T-helper 1 cell treated with Interleukin-12 subunit alpha and Interleukin-12 subunit beta and Interleukin-4 antibody, amounts not matched to agents 30 ng/mL and 1 ng/mL, for 36 hours (primary cell): ENCODE data around the gene RTN4RL1. TPM values are rescaled to one million over a fixed set of nuclear protein-coding genes. Genes with fewer than 3 reads are reported as not detected.

Source experiments
- intact Hi-C: fragments of 100-400 bp; cut with micrococcal nuclease; formaldehyde crosslinking; loops from one replicate; pipeline ENCODE4 v1.15.1; 2024
- total RNA-seq: library from RNA; stranded (reverse); gene quantifications from 2 replicates; pipeline ENCODE4 v1.2.3, GENCODE V29; 2022

Gene RTN4RL1, protein sequence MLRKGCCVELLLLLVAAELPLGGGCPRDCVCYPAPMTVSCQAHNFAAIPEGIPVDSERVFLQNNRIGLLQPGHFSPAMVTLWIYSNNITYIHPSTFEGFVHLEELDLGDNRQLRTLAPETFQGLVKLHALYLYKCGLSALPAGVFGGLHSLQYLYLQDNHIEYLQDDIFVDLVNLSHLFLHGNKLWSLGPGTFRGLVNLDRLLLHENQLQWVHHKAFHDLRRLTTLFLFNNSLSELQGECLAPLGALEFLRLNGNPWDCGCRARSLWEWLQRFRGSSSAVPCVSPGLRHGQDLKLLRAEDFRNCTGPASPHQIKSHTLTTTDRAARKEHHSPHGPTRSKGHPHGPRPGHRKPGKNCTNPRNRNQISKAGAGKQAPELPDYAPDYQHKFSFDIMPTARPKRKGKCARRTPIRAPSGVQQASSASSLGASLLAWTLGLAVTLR
- 1.5 and 1.6 TPM in 2 replicates for total RNA-seq

DNA sequence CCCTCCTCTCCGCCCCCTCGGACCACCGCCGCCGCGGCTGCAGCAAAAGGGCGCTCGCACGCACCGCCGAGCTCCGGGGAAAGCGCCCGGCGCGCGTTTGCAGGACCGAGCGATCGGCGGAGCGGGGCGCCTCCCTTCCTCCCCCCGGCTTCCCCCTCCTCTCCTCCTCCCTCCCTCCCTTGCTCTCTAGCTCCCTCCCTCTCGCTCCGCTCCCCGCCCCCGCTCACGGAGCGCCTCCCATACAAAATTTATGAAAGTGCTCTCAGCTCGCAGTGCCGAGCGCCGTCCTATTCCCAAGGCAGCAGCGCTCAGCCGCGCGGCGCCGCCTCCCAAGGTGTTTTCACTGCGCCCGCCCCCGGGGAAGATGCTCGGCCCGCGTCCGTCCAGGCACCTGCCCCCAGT lies at the start of gene RTN4RL1:
TSS of gene RTN4RL1 (minus strand) at position 115 of the 402 bp plus-strand sequence. CDS start 469 bp downstream, outside the sequence.
- intact Hi-C loops = loop anchor here (1.0 kb wide), 5 partner anchors 16 to 308 kb away; no protein-coding TSS in a partner anchor

DNA sequence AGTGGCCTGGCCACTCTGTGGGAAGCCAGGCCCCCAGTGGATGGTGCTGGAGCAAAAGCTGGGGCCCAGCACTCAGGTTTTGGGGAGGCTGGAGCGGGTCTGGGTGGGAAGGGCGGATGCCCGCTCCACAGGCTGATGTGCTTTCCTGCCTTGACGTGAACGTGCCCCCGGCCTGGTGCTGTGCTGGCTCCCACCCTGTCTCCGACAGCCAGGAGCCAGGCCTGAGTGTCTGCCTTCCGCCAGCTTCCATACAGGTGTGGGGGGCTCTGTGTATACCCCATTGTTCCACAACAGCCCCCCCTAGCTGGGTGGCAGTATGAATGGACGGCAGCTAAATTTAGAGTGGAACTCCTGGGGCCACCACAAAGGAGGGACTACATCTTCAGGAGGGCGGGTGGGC lies 49.8 kb upstream of the RTN4RL1 start:
- intact Hi-C loops = no loop called here

DNA sequence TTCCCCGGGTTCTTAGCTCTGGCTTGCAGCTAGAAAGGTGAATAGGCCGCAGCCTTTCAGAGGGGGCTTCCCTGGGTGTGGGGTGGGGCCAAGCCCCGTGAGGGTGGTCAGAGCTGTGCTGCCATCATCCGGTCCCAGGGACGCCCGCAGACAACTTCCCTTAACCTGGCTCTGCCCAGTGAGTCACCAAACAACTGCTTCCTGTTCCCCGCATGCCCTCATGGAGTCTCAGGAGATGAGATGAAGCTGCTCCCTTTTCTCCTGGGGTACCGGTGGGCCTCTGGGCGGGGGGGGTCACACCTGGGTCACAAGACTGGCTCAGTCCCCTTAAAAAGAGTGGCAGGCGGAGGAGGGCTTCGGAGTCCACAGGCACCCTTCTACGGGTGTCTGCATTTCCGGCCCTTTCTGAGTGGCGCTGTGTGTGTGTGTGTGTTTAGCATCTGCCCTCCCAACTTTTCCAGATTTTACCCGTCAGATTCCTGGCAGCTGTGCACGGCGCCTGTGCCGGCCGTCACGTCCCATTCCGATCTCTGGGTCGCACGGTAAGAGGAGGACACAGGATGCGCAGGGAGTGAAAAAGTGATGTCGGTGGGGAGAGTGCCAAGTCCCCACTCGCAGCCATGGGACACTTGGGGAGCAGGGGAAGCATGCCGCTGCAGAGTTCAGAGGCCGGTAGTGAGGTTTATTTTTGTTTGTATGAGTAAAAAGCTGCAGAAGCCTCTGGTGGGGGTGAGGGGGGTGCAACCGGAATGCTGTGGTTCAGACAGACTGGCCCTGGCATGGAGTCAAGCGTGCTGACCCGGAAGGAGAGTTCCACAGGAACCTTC lies 46.5 kb upstream of the RTN4RL1 start:
- intact Hi-C loops = loop anchor here (2.0 kb wide), 1 partner anchor 151 kb away; no protein-coding TSS in a partner anchor

DNA sequence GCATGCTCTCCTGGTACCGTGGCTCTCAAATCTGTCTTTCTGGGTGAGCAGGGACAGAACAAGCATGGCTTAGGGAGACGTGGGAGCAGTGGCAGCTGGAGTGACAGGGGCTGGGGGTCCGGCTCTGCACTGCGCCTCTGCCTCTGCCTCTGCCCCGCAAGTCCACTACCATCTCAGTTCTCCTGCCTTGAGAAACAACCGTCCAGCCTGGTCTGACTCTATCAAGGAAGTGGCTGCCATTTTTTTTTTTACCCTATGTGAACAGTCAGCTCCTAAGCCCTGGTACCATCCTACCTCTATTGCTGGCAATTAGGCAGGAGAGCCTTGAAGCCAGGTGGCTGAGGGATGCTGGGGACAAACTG lies 45.9 kb upstream of the RTN4RL1 start:
- intact Hi-C loops = loop anchor here (2.0 kb wide), 1 partner anchor 152 kb away; no protein-coding TSS in a partner anchor

DNA sequence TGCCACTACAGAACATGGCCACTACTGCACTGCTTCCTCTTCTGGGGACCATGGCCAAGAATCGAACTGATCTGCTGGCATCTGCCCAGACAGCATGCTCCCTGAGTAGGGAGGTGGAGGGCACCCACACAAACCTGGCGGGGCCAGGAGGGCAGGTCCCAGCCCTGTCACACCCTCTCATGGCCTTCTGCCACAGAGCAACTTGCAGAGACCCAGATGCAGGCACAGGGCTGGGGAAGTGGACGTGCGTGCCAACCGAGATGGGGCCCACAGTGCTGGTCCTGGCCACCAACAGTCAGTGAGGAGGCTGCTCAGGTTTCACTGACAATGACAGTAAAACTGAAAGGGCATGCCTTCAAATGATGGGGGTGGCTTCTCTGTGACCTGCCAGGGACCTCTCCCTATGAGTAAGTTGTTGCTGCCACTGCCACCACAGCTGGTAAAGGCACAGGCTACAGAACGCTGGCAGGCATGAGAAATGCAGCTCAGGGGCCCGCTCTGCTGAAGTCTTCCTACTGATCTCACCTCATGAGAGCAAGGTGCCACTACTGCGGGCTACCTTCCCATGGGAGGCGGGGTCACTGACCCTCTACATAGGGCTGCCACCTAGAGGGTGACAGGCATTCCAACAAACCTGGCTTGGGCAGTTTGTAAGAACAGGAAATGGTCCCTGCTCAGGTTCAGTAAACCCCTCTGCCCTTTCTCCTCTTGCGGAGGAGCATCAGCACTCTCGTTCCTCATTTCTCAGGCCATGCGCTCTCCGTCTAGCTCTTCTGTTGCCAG lies 45.3 kb upstream of the RTN4RL1 start:
- intact Hi-C loops = loop anchor here (1.0 to 2.0 kb wide), 2 partner anchors 19 to 152 kb away; no protein-coding TSS in a partner anchor

DNA sequence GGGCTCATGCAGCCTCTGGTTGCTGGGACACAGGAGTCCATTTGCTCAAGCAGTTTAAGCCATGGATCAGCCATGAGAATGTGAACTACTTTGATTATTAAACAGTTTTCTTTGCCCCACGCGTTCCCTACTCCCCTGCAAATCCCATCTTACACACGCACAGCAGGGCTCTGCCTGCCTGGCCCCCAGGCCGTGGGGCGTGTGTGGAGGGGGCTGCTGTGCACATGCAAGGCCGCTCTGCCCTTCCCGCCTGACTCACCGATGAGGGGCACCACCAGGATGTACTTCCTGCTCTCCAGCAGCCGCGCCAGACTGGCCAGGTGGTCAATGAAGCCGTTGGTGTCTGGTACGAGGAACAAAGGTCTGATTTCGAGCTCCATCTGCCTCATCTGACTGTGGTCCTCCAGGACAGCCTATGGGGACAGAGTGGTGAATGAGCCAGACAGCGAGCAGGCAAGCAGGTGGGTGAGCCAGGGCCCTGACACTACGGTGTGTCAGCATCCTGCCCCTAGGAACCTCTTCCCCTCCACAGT lies 43.5 kb upstream of the RTN4RL1 start:
- intact Hi-C loops = no loop called here

DNA sequence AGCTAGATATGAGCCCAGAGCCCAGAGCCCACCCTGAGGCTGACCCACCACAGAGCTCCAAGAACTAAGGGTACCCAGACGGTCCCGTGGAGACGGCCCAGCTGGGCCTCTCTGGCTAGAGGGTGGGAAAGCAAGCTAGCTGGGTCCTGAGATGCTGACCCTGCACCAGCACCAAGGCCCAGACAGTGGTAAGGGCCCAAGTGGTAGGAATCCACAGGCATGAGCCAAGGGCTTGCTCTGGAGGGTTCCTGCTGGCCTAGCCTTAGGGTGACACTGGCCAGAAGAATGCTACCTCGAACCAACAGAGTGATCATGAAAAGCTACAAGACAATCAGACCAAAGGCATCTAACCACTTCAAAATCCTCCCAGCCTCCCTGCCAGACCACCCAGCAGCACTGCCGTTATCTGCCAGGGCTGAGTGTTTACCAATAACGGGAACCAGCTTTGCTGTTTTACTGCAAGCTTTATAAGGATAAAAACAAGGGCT lies 42.9 kb upstream of the RTN4RL1 start:
- intact Hi-C loops = no loop called here

DNA sequence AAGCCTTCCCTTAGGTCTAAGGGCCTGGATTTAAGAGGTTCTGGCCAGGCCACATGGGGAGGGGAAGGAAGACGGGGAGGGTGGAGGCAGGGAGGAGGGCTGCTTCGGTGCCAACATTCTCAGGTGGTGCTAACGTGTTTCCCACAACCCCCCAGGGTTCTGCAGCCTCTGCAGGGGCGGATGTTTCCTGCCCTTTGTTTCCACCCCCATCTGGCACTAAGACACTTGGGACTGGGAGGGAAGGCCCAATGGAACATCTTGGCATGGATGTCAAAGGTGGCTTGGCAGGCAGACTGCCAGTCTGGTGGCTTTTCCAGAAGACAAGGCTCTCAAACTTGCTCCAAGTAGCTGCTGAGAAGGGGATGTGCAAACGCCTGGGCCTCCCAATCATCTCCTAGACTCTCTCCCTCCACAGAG lies 42.5 kb upstream of the RTN4RL1 start:
- intact Hi-C loops = no loop called here

DNA sequence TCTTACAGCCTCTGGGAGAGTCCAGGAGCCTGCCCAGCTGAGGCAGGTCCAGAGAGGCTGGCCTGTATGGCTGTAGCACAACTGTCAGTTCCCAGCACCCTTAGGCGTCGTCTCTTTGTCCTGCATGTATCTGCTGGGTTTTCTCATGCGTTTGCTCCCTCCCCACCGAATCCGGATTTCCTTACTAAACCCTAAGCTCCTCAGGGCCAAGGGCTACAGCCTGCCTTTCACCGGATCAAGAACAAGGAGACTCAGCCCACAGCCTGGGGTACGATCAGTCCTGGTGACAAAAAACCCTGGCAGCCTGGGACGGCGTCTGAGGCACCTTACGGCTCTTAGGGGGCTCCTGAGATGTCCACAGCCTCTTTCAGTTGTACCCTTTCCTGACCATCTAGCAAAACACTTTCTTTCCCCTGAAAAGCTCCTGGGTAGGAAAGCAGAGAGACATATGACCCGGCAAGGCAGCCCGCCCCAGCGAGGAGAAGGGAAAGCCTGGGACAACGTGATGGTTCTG lies 42.0 kb upstream of the RTN4RL1 start:
- intact Hi-C loops = no loop called here

DNA sequence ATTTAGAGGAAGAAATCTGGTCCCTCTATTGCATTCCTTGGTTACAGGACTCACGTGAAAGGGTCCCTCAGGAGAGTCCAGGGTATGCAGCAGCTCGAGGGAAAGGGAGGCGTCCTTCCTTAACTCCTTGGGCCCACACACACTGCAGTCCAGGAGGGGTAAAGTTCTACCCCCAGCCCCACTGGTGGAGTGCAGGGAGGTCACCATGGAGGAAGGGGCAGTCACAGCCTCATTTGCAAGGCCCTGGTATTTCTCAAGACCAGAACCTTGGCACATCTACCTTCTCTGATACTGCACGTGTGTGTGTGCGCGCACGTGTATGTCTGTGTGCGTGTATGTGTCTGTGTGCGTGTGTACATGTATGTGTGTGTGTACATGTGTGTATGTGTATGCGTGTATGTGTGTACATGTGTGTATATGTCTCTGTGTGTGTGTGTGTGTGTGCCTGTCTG lies 40.8 kb upstream of the RTN4RL1 start:
- intact Hi-C loops = loop anchor here (1.0 kb wide), 2 partner anchors 178 to 216 kb away; no protein-coding TSS in a partner anchor

DNA sequence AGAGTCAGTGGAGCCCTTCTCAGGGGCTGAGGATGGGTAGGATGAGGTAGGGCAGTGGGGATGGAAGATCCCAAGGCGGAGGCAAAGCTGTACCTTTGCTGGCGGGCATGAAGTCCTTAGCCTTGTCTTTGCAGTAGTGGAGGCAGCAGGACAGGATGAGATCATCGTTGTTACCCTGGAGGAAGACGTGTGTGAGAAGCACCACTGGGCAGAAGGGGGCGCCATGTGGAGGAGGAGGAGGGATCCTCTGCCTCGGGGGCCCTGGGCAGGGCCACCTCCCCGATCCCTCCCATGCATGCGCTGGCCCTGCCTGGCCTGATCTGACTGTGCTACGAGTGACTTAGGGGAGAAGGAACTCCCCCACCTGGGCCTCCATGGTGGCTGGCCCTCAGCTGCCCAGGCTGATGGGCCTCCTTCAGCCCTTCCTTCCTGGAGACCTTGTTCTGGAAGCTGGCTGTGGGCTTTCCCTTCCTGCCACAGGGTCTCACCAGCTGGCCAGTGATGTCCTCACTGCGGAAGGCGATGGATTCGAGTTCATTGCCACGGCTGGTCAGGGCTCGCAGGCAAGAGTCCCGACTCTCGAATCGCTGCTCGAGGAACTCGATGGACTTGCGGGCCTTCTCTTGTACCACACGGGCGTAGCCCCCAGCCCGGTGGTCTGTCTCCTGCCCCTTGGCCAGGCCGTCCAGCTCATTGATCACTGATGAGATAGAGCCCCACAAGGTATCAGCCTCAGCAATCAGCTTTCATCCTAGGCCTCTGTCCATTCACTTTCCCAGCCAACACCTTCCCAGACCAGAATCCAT lies 40.0 kb upstream of the RTN4RL1 start:
- intact Hi-C loops = loop anchor here (1.0 kb wide), 2 partner anchors 179 to 217 kb away; no protein-coding TSS in a partner anchor

DNA sequence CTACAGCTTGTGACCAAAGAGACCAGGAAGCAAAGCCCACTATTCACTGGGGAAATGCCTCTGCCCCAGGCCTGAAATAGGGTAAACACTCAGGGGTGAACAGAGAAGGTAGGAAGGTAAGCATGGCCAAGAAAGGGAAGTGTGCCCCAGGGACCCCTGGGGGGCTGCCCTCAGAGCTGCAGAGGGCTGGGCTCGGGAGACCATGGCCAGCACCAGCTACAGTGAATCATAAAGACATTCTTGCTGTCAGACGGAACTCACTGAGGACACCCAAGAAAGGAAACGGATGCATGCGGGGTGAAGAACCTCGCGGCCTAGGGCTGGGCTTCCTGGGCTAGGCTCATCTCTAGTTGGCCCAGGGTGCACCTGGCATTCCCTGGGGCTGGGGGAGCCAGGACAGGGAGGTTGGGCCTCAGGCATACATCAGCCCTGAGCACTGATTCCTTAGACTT lies 39.4 kb upstream of the RTN4RL1 start:
- intact Hi-C loops = no loop called here

DNA sequence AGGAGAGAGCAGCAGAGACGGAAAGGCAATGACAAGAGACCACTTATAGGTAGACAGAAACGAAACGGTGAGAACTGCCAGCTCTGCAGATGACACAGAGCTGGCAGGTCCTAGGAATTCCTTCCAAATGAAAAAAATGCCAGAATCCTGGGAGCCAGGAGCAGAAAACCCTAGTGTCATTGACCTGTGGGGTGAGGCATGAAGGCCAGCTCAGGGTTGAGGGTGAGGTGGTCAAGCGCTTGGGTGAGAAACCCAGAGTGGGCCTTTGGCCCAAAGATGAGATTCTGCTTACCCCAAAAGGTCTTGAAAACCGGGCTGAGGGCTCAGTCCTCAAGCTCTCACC lies 39.0 kb upstream of the RTN4RL1 start:
- intact Hi-C loops = no loop called here

DNA sequence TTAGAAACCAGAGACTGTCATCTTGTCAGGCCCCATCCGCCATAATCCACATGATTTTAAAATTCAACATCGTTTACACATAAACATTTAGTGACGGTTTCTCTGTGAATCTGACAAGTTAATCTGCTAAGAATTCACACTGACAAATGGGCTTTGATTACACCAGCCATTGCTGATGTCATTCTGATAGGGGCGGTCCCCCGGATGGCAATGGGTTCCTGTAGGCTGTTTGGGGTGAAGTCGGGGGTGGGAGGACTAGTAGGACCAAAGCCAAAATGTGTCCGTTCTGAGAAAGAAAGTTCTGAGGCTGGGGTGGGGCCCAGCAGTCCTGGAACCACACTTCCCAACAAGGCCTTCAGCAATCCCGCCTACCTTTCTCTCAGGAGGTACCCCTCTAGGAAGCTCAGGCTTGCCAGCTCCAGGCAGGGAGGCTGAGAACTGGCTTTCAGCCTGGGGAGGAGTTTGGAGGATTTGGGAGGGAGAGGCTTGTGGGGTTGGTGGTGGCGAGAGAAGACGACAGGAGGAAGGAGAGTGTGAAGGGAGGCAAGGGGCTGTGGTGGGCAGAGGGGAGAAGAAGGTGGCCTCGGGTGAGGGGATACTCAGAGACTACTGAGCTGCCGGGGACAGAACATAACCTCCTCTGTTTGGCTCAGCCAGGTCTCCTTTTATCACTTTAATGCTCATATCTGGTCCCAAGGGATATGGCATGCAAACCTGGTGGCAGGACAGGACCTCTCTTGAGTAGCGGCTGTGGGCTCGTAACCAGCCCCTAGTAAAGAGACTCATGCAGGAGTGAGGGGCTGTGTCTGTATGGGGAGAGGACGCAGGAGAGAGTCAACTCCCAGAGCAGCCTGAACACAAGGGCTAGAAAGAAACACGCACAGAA lies 38.4 kb upstream of the RTN4RL1 start:
- intact Hi-C loops = no loop called here

DNA sequence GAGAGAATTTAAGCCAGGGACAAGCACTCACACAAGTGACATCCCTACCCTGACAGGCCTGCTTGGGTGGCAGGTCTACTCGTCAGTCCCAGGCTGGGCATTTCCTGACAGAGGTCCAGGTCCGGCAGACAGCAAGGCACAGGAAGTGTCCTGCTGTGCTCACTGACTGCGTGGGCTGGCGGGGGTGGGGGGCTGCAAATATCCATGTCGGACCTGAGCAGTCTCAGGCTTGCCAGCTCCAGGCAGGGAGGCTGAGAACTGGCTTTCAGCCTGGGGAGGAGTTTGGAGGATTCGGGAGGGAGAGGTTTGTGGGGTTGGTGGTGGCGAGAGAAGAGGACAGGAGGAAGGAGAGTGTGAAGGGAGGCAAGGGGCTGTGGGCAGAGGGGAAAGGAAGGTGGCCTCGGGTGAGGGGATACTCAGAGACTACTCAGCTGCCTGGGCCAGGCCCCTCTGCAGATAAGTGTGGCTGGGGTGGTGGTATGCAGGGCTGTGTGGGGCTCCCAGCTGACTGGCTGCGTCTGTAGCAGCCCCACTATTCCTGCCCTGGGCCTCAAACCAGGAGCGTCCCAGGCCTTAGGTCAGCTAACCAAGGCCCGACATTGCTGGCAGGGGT lies 37.5 kb upstream of the RTN4RL1 start:
- intact Hi-C loops = no loop called here

DNA sequence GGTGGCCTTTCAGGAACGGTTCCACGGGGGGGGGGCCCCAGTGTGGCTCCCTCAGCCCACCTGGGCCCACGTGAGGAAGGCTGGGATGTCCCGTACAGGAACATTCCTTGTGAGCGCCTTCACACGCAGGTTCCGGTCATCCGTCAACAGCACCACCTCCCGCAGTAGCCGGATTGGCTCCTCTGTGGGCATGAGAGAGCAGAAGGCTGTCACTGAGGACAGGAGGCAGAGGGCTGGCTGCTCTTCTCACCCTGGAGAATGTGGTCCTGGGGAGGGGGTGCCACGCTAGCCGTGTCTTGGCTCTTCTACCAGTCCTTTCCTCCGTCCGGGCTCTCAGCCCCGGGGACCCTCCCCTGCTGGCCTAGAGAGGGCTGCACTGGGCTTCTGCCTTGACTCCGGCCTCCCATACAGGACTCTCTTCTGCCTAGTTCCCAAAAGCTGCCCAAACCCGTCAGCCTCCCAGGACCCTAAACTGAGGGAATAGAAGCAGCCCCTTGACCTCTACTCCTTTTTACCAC lies 36.4 kb upstream of the RTN4RL1 start:
- intact Hi-C loops = no loop called here

DNA sequence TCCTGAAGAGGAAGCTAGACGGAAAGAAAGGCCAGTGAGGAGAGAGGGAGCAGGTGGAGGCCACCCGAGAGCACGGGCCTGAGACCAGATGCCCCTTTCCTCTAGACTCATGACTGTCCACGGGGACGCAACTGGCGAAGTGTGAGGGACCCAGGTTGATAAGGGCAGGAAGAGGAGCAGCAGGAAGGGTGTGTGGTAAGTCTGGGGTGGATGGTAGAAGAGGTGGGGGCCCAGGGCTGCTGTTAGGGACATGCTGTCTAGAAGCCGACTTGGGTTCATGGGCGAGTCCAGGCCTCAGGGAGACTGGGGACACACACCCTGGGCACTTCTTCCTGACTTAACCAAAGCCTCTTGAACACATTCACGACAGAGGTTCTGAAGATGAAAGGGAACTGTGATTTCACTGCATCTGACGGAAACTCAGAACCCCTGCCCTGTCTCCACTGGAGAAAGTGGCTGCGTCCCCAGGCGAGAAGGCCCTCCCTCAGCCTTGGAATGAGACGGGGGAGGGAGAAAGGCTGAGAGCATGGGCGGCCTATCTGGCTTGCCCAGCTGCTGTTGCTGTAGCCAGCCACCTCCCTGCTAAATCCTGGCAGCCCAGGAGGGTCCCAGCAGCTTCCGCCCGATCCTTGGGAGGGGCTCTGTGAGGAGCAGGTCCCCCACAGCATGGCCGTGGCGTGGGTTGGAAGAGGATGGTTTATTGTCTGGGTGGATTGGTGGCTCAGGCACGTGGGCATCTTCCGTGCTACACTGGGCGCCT lies 35.7 kb upstream of the RTN4RL1 start:
- intact Hi-C loops = no loop called here
